GM23338 (cell line): ENCODE measurements around the gene SCN9A.

ENCODE experiments used
- CREB1 ChIP-seq: fragments of 250-450 bp; sonication (Bioruptor Pico); IDR thresholded peaks from 2 replicates; pipeline ENCODE4 v1.5.0; 2020; ENCODE audit warnings: low read depth, mild to moderate bottlenecking, moderate library complexity
- CTCF ChIP-seq, 2 experiments: fragments of 200-600 bp in 1 of 2; sonication (generic) in 1 of 2; conservative IDR thresholded peaks; 2 replicates each; pipeline versions ENCODE4 v1.5.1 to v1.6.1; 2016 to 2017; ENCODE audit warnings: antibody characterized with exemption in 2 of 2, low read depth in 2 of 2, mild to moderate bottlenecking in 2 of 2, moderate library complexity in 1 of 2
- ETS1 ChIP-seq: IDR thresholded peaks from 2 replicates; pipeline ENCODE4 v1.6.1; 2016; ENCODE audit warnings: antibody characterized with exemption
- EZH2 ChIP-seq: fragments of 200-600 bp; sonication (generic); IDR thresholded peaks from one replicate; pipeline ENCODE4 v1.8.0; 2017; ENCODE audit warnings: antibody characterized with exemption, mild to moderate bottlenecking, low read depth; ENCODE audit not compliant: unreplicated experiment
- EZH2phosphoT487 ChIP-seq: fragments of 200-600 bp; sonication (generic); IDR thresholded peaks from one replicate; pipeline ENCODE4 v1.8.1; 2018; ENCODE audit warnings: antibody characterized with exemption; ENCODE audit not compliant: unreplicated experiment
- JUNB ChIP-seq: IDR thresholded peaks from one replicate; pipeline ENCODE4 v1.6.1; 2016; ENCODE audit warnings: antibody characterized with exemption; ENCODE audit not compliant: unreplicated experiment
- NANOG ChIP-seq: IDR thresholded peaks from 2 replicates; pipeline ENCODE4 v1.6.1; 2016; ENCODE audit warnings: antibody characterized with exemption, borderline replicate concordance
- POLR2AphosphoS5 ChIP-seq: IDR thresholded peaks from 2 replicates; pipeline ENCODE4 v1.6.1; 2016; ENCODE audit warnings: antibody characterized with exemption, low read depth
- REST ChIP-seq: IDR thresholded peaks from one replicate; pipeline ENCODE4 v1.6.1; 2018; ENCODE audit warnings: antibody characterized with exemption; ENCODE audit not compliant: unreplicated experiment
- STAT1 ChIP-seq: IDR thresholded peaks from one replicate; pipeline ENCODE4 v1.6.1; 2016; ENCODE audit warnings: antibody characterized with exemption; ENCODE audit not compliant: unreplicated experiment
- ZNF114 ChIP-seq: fragments of 250-450 bp; sonication (Bioruptor Pico); IDR thresholded peaks from 2 replicates; pipeline ENCODE4 v1.5.0; 2020; ENCODE audit warnings: mild to moderate bottlenecking, moderate library complexity
- ZNF331 ChIP-seq: fragments of 250-450 bp; sonication (Bioruptor Pico); IDR thresholded peaks from 2 replicates; pipeline ENCODE4 v1.5.0; 2020; ENCODE audit warnings: low read depth, mild to moderate bottlenecking, moderate library complexity

- TF ChIP-seq CTCF (conservative IDR thresholded peaks at IDR 0.05; ENCODE audit: low read depth in 2 of 2) (no peak), REST (no peak), EZH2phosphoT487 (no peak), POLR2AphosphoS5 (no peak), ZNF114 (no peak), CREB1 (CRISPR knock-in tag) (no peak), JUNB (no peak), EZH2 (no peak), ZNF331 (CRISPR knock-in tag) (no peak), NANOG (no peak), STAT1 (no peak), ETS1 (no peak)
Measured at GRCh38 chr2:166337932-166338331, 37.8 kb downstream of the SCN9A start.
